ENCODE data around the gene GSX2.

- TF ChIP-seq, protein P1, sequence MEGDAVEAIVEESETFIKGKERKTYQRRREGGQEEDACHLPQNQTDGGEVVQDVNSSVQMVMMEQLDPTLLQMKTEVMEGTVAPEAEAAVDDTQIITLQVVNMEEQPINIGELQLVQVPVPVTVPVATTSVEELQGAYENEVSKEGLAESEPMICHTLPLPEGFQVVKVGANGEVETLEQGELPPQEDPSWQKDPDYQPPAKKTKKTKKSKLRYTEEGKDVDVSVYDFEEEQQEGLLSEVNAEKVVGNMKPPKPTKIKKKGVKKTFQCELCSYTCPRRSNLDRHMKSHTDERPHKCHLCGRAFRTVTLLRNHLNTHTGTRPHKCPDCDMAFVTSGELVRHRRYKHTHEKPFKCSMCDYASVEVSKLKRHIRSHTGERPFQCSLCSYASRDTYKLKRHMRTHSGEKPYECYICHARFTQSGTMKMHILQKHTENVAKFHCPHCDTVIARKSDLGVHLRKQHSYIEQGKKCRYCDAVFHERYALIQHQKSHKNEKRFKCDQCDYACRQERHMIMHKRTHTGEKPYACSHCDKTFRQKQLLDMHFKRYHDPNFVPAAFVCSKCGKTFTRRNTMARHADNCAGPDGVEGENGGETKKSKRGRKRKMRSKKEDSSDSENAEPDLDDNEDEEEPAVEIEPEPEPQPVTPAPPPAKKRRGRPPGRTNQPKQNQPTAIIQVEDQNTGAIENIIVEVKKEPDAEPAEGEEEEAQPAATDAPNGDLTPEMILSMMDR (IDR thresholded peaks at IDR 0.05 in 8 of 11, conservative IDR thresholded peaks at IDR 0.05 in 3 of 11): no peak
- no peak for TF ChIP-seq POLR2A (IDR thresholded peaks at IDR 0.05)
These were observed 20.6 kb downstream of the GSX2 start for GRCh38 chr4:54120518-54120917.
